A673 (cell line): Measurements from ENCODE around the gene C11orf71.

Experiments used
- EZH2 ChIP-seq: fragments of 200-600 bp; sonication (generic); IDR thresholded peaks from 2 replicates; pipeline ENCODE4 v1.6.1; 2017; ENCODE audit warnings: borderline replicate concordance, low read depth, mild to moderate bottlenecking, mixed read lengths, antibody characterized with exemption, low read length; ENCODE audit not compliant: poor library complexity, severe bottlenecking
- TF ChIP-seq, protein P1 (sequence below): fragments of 300-800, 200-600 bp; sonication (generic); conservative IDR thresholded peaks from 2 replicates; pipeline ENCODE4 v1.5.1; 2017; ENCODE audit warnings: low read depth, mild to moderate bottlenecking, antibody characterized with exemption, low read length, moderate library complexity, mixed read lengths

DNA sequence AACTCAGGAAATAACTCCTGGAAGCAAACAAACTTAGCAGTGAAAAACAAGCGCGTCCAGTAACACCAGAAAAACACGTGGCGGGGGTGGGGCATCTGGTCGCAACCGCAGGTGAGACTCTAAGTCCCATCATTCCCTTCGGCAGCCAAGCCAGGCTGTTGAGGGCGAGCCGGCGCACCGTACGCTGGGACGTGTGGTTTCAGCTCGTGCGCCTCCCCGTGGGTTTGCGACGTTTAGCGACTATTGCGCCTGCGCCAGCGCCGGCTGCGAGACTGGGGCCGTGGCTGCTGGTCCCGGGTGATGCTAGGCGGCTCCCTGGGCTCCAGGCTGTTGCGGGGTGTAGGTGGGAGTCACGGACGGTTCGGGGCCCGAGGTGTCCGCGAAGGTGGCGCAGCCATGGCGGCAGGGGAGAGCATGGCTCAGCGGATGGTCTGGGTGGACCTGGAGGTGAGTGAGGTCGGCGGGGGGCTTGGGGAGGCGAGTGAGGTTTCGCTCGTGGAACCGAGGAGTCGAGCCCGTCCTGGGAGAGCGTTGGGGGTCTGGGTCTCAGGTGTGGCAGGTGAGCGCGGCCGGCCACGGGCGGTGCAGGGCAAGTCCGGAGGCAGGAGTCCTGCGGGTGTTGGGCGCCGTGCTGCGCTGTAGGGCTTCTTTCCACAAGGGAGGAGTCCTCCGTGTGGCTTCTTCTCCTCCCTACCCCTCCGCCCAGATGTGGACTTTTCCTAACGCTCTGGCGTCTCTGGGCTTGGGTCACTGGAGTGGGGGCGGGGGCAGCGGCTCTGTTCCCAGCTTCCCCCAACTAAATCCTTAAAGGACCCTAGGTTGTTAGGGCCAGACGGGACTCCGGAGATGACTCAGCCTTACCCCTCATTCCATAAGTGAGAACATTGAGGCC lies 39.2 kb upstream of the C11orf71 start, which contains the start of gene REXO2:
- TF ChIP-seq, protein P1, sequence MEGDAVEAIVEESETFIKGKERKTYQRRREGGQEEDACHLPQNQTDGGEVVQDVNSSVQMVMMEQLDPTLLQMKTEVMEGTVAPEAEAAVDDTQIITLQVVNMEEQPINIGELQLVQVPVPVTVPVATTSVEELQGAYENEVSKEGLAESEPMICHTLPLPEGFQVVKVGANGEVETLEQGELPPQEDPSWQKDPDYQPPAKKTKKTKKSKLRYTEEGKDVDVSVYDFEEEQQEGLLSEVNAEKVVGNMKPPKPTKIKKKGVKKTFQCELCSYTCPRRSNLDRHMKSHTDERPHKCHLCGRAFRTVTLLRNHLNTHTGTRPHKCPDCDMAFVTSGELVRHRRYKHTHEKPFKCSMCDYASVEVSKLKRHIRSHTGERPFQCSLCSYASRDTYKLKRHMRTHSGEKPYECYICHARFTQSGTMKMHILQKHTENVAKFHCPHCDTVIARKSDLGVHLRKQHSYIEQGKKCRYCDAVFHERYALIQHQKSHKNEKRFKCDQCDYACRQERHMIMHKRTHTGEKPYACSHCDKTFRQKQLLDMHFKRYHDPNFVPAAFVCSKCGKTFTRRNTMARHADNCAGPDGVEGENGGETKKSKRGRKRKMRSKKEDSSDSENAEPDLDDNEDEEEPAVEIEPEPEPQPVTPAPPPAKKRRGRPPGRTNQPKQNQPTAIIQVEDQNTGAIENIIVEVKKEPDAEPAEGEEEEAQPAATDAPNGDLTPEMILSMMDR = peak; percentile 8; the same call in 1 of the 2 replicates
- no peak for TF ChIP-seq EZH2
